K562 (cell line): ENCODE measurements around the gene RNFT2. TPM values are rescaled to one million over a fixed set of nuclear protein-coding genes. Genes with fewer than 3 reads are reported as not detected.

Source experiments
- AFF1 ChIP-seq, 2 experiments: fragments of 450-650 bp; IDR thresholded peaks; 2 replicates each; pipeline ENCODE4 v1.6.1; 2018; ENCODE audit warnings: mild to moderate bottlenecking in 2 of 2, low read depth in 1 of 2; ENCODE audit not compliant: partially characterized antibody in 2 of 2
- CLOCK ChIP-seq: fragments of 250-450 bp; sonication (Bioruptor Pico); IDR thresholded peaks from 2 replicates; pipeline ENCODE4 v1.4.0; 2020; ENCODE audit warnings: mild to moderate bottlenecking, moderate library complexity, borderline replicate concordance
- DDX20 ChIP-seq: fragments of 450-650 bp; IDR thresholded peaks from 2 replicates; pipeline ENCODE4 v1.6.1; 2016; ENCODE audit warnings: missing genetic modification characterization, low read depth, mild to moderate bottlenecking, missing compliant biosample characterization, moderate library complexity
- GATA2 ChIP-seq: sonication (generic); formaldehyde crosslinking; IDR thresholded peaks from 2 replicates; pipeline ENCODE4 v1.4.0; 2020; ENCODE audit warnings: mild to moderate bottlenecking, missing genetic modification reagents
- HDAC8 ChIP-seq: fragments of 450-650 bp; IDR thresholded peaks from 2 replicates; pipeline ENCODE4 v1.6.1; 2016; ENCODE audit warnings: mild to moderate bottlenecking, missing genetic modification characterization, moderate library complexity, missing compliant biosample characterization
- HINFP ChIP-seq: fragments of 450-650 bp; conservative IDR thresholded peaks from 2 replicates; pipeline ENCODE4 v1.6.1; 2016; ENCODE audit warnings: missing genetic modification characterization, low read depth, mild to moderate bottlenecking, control low read depth, missing compliant biosample characterization
- NFYB ChIP-seq: IDR thresholded peaks from 2 replicates; pipeline ENCODE4 v1.6.1; 2011; ENCODE audit warnings: mild to moderate bottlenecking, moderate library complexity; ENCODE audit not compliant: insufficient read length; ENCODE audit errors: extremely low read depth
- SMAD4 ChIP-seq: fragments of 250-450 bp; sonication (Bioruptor Pico); conservative IDR thresholded peaks from 2 replicates; pipeline ENCODE4 v1.8.0; 2021; ENCODE audit warnings: inconsistent platforms, mild to moderate bottlenecking, moderate library complexity
- ZMIZ1 ChIP-seq, 2 experiments: fragments of 150-350 bp in 1 of 2; IDR thresholded peaks; 2 replicates each; pipeline ENCODE4 v1.6.1; 2012 to 2016; ENCODE audit warnings: low read depth in 2 of 2, low read length in 2 of 2, mild to moderate bottlenecking in 1 of 2, moderate library complexity in 1 of 2
- ZNF57 ChIP-seq: fragments of 450-650 bp; formaldehyde crosslinking; IDR thresholded peaks from 2 replicates; pipeline ENCODE4 v1.4.0; 2020; ENCODE audit warnings: mild to moderate bottlenecking, moderate library complexity
- ZNF785 ChIP-seq: fragments of 250-450 bp; sonication (Bioruptor Pico); IDR thresholded peaks from 2 replicates; pipeline ENCODE4 v1.4.0; 2020; ENCODE audit warnings: mild to moderate bottlenecking
- polyA plus RNA-seq, 8 experiments: library from polyadenylated mRNA; depleted of rRNA in 4 of 8; stranded (reverse) in 5 of 8; unstranded in 3 of 8; fragments of >200 nt; fragmentation: Nextera tagmentation in 2 of 8; fragmentation: Illumina TruSeq in 1 of 8; extraction: Ambion mirVana in 2 of 8; extraction: Trizol in 1 of 8; gene quantifications; 2 replicates each; pipeline versions ENCODE4 v1.2.1 to v1.2.3, GENCODE V29; 2011 to 2014; ENCODE audit warnings: inconsistent platforms in 1 of 8, missing spikeins in 1 of 8
- total RNA-seq, 7 experiments: library from RNA; depleted of rRNA in 6 of 7; stranded (reverse); fragments of >200 nt in 6 of 7; fragmentation: Illumina TruSeq in 2 of 7; extraction: Trizol in 2 of 7; gene quantifications; 2 replicates each; pipeline versions ENCODE4 v1.2.1 to v1.2.3, GENCODE V29; 2011 to 2021; ENCODE audit warnings: low replicate concordance in 1 of 7

The RNFT2 gene
- total and polyA plus RNA-seq, 9 of the 15 experiments (the other 6 are each of a cell fraction or from before 2014, with no cell fraction given): 3.6 to 26.3 (median 9.5) TPM

- TF ChIP-seq GATA2 (CRISPR knock-in tag) (no peak), ZNF57 (CRISPR knock-in tag) (no peak), HDAC8 (tag) (no peak), HINFP (tag) (no peak), ZMIZ1 (IDR thresholded peaks at IDR 0.05; ENCODE audit: low read depth in 2 of 2, low read length in 2 of 2) (no peak), NFYB (no peak), DDX20 (no peak), CLOCK (CRISPR knock-in tag) (no peak), SMAD4 (CRISPR knock-in tag) (no peak), AFF1 (IDR thresholded peaks at IDR 0.05; ENCODE audit: low read depth in 1 of 2, partially characterized antibody in 2 of 2) (no peak), ZNF785 (CRISPR knock-in tag) (no peak)
These were observed 30.4 kb upstream of the RNFT2 start (continued) for GRCh38 chr12:116707751-116708150.
